Adrenal gland (tissue), 12 donors: Measurements from ENCODE around the gene ZNF169. TPM values are rescaled to one million over a fixed set of nuclear protein-coding genes. Genes with fewer than 3 reads are reported as not detected.
"Not testable (repeated sequence)": the region's sequence is repeated elsewhere in the genome, so short reads cannot be mapped to it uniquely, and the experiment has no call there.

Experiments
- DNase-seq, 7 donors: peaks; one replicate each; pipeline ENCODE4 v3.0.0-alpha.2; 2019 to 2020
- H3K27ac ChIP-seq, 5 donors: fragments of 200-600 bp; sonication (generic) in 4 of 5; 1 replicate in 3 of 5; 2 replicates in 2 of 5; pipeline versions ENCODE4 v1.5.1 to v1.8.0; 2016 to 2020; ENCODE audit warnings: mild to moderate bottlenecking in 1 of 5
- H3K27me3 ChIP-seq: fragments of 200-600 bp; 2 replicates; pipeline ENCODE4 v1.8.0; 2021
- H3K36me3 ChIP-seq, 2 donors: fragments of 200-600 bp; replicated peaks in 1 of 2; 1 replicate in 1 of 2; 2 replicates in 1 of 2; pipeline versions ENCODE4 v1.5.1 to v1.8.0; 2018 to 2022
- H3K4me1 ChIP-seq, 2 donors: fragments of 200-600 bp; replicated peaks in 1 of 2; 1 replicate in 1 of 2; 2 replicates in 1 of 2; pipeline versions ENCODE4 v1.5.1 to v1.8.0; 2018 to 2021
- H3K4me3 ChIP-seq, 4 donors: fragments of 200-600 bp; sonication (generic) in 3 of 4; one replicate each; pipeline ENCODE4 v1.5.1; 2016 to 2018
- H3K9me3 ChIP-seq, 3 donors: fragments of 200-600 bp; sonication (generic) in 1 of 3; replicated peaks in 1 of 3; 1 replicate in 2 of 3; 2 replicates in 1 of 3; pipeline versions ENCODE4 v1.5.1 to v1.8.0; 2016 to 2021
- WGBS, 4 donors: extraction: QIAGEN DNeasy Blood & Tissue Kit in 2 of 4; methylation state at CpG; one replicate each; pipeline versions ENCODE4 v1.1.5 to v1.1.7; 2013 to 2017; 5-methylcytosine and 5-hydroxymethylcytosine counted together
- intact Hi-C, 2 donors: fragments of 100-400 bp; cut with DNase I; formaldehyde crosslinking; loops; one replicate each; pipeline versions ENCODE4 v1.14.1 to v1.15.0; 2022 to 2023
- polyA plus RNA-seq, 3 donors: library from polyadenylated mRNA; stranded (reverse); fragments of 200-250 nt in 2 of 3; fragments of 350-450 nt in 1 of 3; fragmentation: Illumina TruSeq in 1 of 3; extraction: RNeasy Lipid Tissue Mini Kit (QIAGEN cat#74804) in 1 of 3; gene quantifications; one replicate each; pipeline ENCODE4 v1.2.3, GENCODE V29; 2013 to 2014
- total RNA-seq, 9 donors: library from RNA; depleted of rRNA in 4 of 9; stranded (reverse); fragments of >200 nt in 4 of 9; fragments of 120-200 nt in 1 of 9; fragmentation: NEBNext Ultra II Directional in 1 of 9; extraction: Animal tissue kit (Norgen Biotek cat#: 25700) in 1 of 9; gene quantifications; one replicate each; pipeline versions ENCODE4 v1.1.0 to v1.2.4, GENCODE V29; 2013 to 2023
- donor health status: healthy with polysubstance abuse.
- donor health status: Bipolar disorder and iron deficiency.
- donor health status: DM: yes; HTN: yes; CAD: no.
- donor health status: DM: no; HTN: no; CAD: no.
- donor health status: DM: no; HTN: no; CAD: no.
- donor health status: DM: yes; HTN: yes; CAD: no.

The ZNF169 gene
- total and polyA plus RNA-seq, 12 donors = 1.2 to 34.9 (median 4.0) TPM

- H3K27me3 ChIP-seq, H3K4me1 ChIP-seq, H3K36me3 ChIP-seq, DNase-seq, intact Hi-C loops, H3K4me3 ChIP-seq, H3K27ac ChIP-seq, H3K9me3 ChIP-seq: not testable (repeated sequence)
- 77 to 86% (median 80%) methylated on average over 6 to 7 of the region's 7 CpGs for WGBS, 4 donors
These were observed 79.6 kb downstream of the ZNF169 start for GRCh38 chr9:94338723-94339122.

- intact Hi-C loops, H3K4me1 ChIP-seq, H3K27ac ChIP-seq, H3K9me3 ChIP-seq, H3K36me3 ChIP-seq, H3K4me3 ChIP-seq, H3K27me3 ChIP-seq, DNase-seq: not testable (repeated sequence)
- 89 to 100% (median 95%) methylated on average over 2 to 6 of the region's 6 CpGs for WGBS, 4 donors
These were observed 80.6 kb downstream of the ZNF169 start for GRCh38 chr9:94339657-94340056.

GRCh38 chr9:94340750-94341149, 81.7 kb downstream of the ZNF169 start:
- H3K36me3 ChIP-seq, H3K27me3 ChIP-seq, DNase-seq, H3K9me3 ChIP-seq, H3K4me1 ChIP-seq, H3K27ac ChIP-seq, H3K4me3 ChIP-seq, intact Hi-C loops: not testable (repeated sequence)
- WGBS, 4 donors = 58 to 100% (median 96%) methylated on average over 4 to 5 of the region's 6 CpGs

- intact Hi-C loops, H3K9me3 ChIP-seq, H3K27me3 ChIP-seq, H3K4me1 ChIP-seq, H3K36me3 ChIP-seq, H3K4me3 ChIP-seq, H3K27ac ChIP-seq, DNase-seq: not testable (repeated sequence)
- 65 to 95% (median 76%) methylated on average over 2 of the region's 2 CpGs; no CpG with 5 or more reads in 1 of the 4 donors for WGBS, 4 donors
These were observed 82.6 kb downstream of the ZNF169 start for GRCh38 chr9:94341703-94342102.

GRCh38 chr9:94347451-94347850, 88.4 kb downstream of the ZNF169 start:
- H3K36me3 ChIP-seq, H3K4me1 ChIP-seq, H3K27me3 ChIP-seq, H3K4me3 ChIP-seq, intact Hi-C loops, H3K9me3 ChIP-seq, H3K27ac ChIP-seq, DNase-seq: not testable (repeated sequence)
- WGBS, 4 donors = 92 to 97% (median 93%) methylated on average over 13 to 16 of the region's 16 CpGs

- H3K27me3 ChIP-seq, H3K4me1 ChIP-seq, DNase-seq, intact Hi-C loops, H3K4me3 ChIP-seq, H3K9me3 ChIP-seq, H3K36me3 ChIP-seq, H3K27ac ChIP-seq: not testable (repeated sequence)
- WGBS, 4 donors = no CpG with 5 or more reads among the region's 3 CpGs
These were observed 89.7 kb downstream of the ZNF169 start for GRCh38 chr9:94348754-94349153.

Other genes with a start within 250 kb of the ZNF169 start
- 10 to 100 TPM in 4 of 9 donors, 1 to 10 TPM in 5; 6.0 to 19.4 (median 8.9) TPM for gene PTPDC1, start 174.8 kb upstream of the ZNF169 start, total RNA-seq
- 10 to 100 TPM in 1 of 3 donors, 1 to 10 TPM in 2; 5.1 to 11.8 (median 10.0) TPM for gene PTPDC1, start 174.8 kb upstream of the ZNF169 start, polyA plus RNA-seq
- gene NUTM2F, start 69.3 kb downstream of the ZNF169 start, total RNA-seq = not detected
- gene NUTM2F, start 69.3 kb downstream of the ZNF169 start, polyA plus RNA-seq = not detected